ENCODE measurements around the gene NME3. TPM values are rescaled to one million over a fixed set of nuclear protein-coding genes. Genes with fewer than 3 reads are reported as not detected.
"Not testable (repeated sequence)": the region's sequence is repeated elsewhere in the genome, so short reads cannot be mapped to it uniquely, and the experiment has no call there.

Gene NME3
- total RNA-seq, 1 donor from 2014 or later, result 56.9 TPM

DNA sequence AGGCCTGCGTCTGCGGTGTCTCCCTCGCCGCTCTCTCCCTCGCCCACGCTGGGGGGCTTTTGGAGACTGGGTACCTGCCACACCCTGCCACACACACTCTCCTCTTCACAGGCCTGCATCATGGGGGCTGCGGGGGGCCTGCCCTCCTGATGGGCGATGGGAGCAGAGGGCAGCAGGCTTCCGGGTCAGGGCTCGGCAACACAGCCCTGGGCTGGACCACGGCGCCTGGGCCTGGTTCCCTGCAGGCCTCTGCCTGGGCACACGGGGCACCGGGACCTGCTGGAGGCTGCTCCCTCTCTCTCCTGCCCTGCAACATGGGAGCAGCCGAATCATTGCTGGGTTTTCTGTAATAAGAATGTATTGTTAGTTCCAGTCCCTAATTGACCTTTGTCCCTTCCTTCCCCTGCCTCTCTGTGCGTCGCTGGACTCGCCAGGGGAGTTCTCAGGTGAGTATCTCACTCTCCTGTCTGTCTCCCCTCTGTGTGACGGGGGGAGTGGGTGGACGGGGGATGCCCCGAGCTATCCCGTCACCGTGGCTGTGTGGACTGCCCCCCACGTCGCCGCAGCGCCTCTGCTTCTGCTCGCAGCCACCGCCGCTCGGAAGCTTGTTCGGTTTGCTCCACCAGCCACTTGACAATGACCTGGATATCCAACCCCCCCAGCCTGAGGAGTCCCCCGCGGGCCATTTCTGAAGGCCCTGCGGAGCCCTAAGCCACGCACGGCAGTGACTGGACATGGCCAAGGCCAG lies 13.5 kb downstream of the NME3 start:
- intact Hi-C loops (cut with micrococcal nuclease), result no loop called here

DNA sequence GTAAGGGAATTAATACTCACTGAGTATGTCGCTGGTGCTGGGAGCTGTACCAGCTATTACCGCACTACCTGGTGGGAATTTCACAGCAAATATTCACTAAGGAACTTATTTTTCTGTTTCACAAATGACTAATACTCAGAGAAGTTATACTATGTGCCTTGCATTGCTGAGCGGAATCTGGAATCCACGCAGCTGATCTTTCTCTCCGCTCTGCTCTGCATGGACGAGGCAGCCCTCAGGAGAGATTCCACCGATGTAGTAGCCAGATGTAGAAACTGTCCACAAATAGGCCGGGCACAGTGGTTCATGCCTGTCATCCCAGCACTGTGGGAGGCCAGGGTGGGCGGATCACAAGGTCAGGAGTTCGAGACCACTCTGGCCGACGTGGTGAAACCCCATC lies 17.1 kb downstream of the NME3 start:
- intact Hi-C loops (cut with micrococcal nuclease), result no loop called here

- intact Hi-C loops (cut with micrococcal nuclease), result no loop called here
Observed at GRCh38 chr16:1752853-1753252, 18.5 kb downstream of the NME3 start.

DNA sequence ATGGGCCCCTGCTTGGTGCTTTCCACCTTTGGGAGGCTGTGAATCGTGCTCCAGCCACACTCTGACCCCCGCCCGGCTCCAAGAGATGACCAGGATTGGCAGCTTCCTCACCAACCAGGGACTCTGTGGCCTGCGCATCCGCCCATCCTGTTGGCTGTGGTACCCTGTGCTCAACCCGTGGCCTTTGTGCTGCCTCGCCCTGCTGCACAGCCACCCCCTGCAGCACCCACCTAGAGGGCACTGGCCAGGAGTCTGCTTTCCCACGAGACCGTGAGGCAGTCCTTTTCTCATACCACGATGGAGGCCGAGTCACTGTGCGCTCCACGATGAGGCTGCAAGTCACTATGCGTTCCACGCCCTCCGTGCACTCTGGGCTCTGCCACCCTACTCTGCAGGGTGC lies 19.4 kb downstream of the NME3 start:
- intact Hi-C loops (cut with micrococcal nuclease), result no loop called here

- intact Hi-C loops (cut with micrococcal nuclease), result no loop called here
Observed at GRCh38 chr16:1749152-1750117, 21.9 kb downstream of the NME3 start.

DNA sequence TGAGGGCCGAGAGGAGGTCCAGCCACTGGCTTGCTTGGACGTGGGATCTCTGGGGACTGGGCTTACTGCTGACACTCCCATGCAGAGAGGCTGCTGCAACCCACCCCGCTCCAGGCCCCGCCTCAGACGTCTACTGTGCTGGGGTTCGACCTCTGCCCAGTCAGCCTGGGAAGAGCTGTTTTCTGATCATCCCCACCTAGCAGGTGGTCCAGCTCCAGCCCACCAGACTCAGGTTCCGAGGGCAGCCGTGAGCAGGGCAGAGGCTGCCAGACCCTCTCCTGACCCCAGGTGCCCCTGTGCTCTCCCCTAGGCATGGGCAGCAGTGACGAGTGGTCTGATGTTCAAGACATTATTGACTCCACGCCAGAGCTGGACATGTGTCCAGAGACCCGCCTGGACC lies 23.4 kb downstream of the NME3 start:
- intact Hi-C loops (cut with micrococcal nuclease), result no loop called here

DNA sequence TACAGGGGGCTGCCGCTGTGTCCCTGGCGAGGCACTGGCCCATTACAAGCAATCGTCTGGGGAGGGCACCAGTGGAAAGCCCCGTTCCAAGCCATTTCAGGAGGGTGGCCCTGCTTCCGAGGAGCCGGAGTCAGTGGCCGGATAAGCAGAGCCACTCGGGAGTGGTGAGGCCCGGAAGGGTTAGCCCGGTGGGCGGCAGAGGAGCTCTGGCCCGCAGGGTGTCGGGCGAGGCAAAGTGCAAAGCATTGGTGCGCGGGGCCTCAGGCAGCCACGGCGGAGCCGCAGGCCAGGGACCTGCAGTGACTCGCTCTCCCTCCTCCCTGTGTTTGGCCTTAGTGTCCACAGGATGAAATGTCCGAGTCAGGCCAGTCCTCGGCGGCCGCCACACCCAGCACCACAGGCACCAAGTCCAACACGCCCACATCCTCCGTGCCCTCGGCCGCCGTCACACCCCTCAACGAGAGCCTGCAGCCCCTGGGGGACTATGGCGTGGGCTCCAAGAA lies 24.6 kb downstream of the NME3 start:
- intact Hi-C loops (cut with micrococcal nuclease), result no loop called here

GRCh38 chr16:1745900-1746692 lies 25.2 kb downstream of the NME3 start:
- intact Hi-C loops (cut with micrococcal nuclease), result no loop called here

GRCh38 chr16:1745181-1745899 lies 26.0 kb downstream of the NME3 start:
- intact Hi-C loops (cut with micrococcal nuclease), result no loop called here

DNA sequence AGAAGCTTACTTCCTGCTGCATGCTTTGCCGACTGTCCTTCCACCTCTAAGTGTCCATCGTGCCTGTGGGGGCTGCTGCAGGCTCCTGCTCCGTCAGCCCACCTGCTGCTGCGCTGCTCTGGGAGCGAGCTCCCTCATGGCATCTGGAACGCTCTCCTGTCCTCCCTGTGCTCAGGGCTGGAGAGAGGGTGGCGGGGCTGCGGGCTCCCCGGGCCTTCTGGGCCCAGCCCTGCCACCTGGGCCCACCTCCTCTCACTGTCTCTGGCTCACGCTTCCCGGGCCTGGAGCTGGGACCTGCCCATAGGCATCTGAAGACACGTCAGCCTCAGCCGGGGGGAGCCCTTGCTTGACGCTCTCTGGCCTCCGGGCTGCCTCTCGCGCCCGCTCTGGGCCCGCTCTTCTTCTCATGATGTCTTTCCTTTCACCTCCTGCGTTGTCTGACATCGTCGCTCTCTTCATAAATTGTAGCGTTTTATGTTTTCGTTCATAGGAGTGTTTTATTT lies 27.0 kb downstream of the NME3 start:
- intact Hi-C loops (cut with micrococcal nuclease), result no loop called here

- intact Hi-C loops (cut with micrococcal nuclease), result no loop called here
Observed at GRCh38 chr16:1743376-1744337, 27.7 kb downstream of the NME3 start.

DNA sequence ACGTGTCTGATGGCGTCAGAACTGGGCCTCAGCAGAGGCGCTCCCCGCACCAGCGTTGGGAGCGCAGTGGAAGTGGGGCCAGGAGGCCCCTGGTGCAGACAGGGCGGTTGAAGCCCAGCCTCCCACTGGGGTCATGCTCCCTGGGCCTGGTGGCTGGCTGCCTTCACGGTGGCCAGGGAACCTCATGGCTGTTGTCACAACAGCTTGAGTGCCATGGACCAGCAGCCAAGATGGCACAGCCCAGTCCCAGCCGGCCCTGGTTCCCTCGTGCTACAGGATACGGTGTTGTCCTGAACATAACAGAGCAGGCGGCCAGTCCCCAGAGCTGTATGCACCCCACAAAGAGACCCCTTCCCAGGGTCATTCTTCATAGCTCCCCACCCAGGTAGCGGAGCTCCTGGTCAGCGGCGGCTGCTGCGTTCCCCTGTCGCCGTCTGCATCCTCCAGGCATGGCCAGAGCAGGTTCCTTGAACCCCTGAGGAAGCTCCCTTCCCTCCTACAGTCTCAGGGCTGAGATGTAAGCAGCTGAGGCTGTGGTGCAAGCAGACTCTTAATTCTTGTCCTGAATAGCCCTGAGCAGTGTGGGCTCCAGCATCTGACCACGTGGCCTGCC lies 29.7 kb downstream of the NME3 start:
- intact Hi-C loops (cut with micrococcal nuclease), result no loop called here

DNA sequence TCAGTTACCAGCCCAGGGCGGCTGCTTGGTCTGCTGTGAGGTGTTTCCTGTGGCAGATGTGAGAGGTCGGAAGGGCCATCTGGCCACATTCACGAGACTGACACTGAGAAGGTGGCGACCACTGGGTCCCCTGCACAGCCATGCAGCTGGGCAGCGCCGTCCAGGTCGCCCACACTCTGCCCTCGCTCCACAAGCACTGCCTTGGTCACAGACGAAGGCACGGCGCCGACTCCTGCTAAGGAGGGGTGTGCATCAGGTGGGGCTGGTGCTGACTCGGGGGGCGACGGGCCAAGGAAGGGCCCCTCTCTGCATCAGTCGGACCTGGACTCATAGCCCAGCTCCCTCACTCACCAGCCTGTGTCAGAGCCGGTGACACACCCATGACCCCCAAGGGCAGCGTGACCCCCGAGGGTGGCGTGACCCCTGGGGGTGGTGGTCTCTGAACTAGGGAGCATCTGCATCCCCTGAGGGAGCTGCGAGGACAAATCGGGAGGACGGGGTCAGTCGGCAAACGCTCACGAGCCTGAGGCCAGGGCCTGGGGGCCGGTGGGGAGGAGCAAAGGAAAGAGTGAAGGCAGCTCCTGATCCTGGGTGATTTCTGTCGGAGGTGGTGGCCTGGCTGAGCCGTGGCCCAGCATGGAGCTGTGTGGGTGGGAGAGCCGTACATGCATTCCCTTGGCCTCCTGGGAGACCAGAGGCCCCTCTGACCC lies 30.4 kb downstream of the NME3 start:
- intact Hi-C loops (cut with micrococcal nuclease), result no loop called here

GRCh38 chr16:1740234-1740633 lies 31.1 kb downstream of the NME3 start:
- intact Hi-C loops (cut with micrococcal nuclease), result no loop called here

DNA sequence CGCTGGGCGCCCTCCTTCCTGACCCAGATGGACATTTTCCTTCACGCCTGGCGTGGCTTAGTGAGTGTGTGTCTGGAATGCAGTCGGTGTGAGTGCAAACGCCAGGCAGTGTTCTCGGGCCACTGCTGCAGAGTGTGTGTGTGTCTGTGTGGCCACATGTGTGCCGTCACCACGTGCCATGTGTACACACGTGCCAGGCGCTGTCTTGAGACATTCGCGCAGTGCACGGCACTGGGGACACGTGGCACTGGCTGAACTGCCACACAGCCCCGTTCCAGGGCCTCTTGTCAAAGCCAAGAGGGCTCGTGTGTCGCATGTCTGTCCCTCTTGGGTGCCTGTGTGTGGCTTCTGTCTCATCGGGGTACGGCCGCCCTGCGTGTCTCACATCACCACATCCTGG lies 36.5 kb downstream of the NME3 start:
- intact Hi-C loops (cut with micrococcal nuclease), result no loop called here

GRCh38 chr16:1734123-1734522 lies 37.2 kb downstream of the NME3 start:
- intact Hi-C loops (cut with micrococcal nuclease), result no loop called here

- intact Hi-C loops (cut with micrococcal nuclease), result not testable (repeated sequence)
Observed at GRCh38 chr16:1732551-1732987, 38.8 kb downstream of the NME3 start.

GRCh38 chr16:1732071-1732470 lies 39.3 kb downstream of the NME3 start:
- intact Hi-C loops (cut with micrococcal nuclease), result no loop called here
